Measurements from ENCODE around the gene C10orf71.

C10orf71 gene

DNA sequence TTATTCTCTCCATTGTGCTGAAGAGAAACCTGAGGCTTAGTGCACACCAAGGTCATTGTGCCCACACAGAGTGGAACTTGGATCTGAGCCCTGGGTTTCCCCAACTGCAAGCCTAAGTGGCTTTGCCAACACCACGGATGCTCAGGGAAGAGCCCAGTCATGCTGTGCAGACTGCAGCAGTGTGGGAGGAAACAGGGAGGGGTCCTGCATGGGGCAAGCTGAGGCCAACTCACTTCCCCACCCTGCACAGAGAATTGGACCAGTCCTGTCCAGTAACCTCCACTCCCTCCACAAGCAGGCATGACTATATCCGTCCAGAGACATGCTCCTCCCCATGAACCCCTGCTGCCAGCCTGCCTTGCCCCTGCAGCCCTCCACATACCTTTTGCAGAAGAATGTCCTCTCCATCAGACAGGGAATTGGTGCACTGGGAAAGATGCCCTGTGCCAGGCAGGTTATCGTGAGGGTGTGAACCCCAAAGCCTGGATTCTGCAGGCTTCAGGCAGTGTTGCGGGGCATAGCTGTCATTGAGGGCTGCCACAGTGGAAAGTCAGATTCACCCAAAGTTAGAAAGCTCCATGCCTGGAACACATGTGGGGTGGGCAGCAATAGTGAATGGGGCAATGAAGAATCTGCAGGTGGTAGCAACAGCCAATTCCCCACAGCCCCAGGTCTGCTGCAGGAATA lies 52.0 kb downstream of the C10orf71 start:
- in situ Hi-C loops (cut with MboI; ENCODE audit: low pct_unique_long_range_greater_than_20kb, low sequenced_read_pairs): no loop called here

DNA sequence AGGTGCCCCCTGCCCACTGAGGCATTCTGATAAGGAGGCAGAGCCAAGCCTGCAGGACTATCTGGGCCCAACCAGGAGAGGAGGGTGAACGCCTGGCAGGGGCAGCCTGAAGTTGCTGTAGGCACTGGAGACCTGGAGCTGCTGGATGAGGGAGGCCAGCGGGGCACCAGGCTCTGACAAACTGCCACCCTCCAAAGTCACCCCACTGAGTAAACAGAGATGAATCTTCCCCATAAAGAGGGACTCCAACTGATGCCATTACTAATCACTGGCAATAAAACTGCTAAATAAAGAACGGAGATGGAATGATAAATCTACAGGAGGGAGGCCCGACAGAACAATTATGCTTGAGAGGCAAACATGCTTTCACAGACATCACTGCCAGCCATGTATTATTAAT lies 52.7 kb downstream of the C10orf71 start:
- no peak for DNase-seq
- in situ Hi-C loops (cut with MboI; ENCODE audit: low pct_unique_long_range_greater_than_20kb, low sequenced_read_pairs): no loop called here

More for the DNA sequence above, 52.0 kb downstream of the C10orf71 start:
- DNase-seq: no peak

DNA sequence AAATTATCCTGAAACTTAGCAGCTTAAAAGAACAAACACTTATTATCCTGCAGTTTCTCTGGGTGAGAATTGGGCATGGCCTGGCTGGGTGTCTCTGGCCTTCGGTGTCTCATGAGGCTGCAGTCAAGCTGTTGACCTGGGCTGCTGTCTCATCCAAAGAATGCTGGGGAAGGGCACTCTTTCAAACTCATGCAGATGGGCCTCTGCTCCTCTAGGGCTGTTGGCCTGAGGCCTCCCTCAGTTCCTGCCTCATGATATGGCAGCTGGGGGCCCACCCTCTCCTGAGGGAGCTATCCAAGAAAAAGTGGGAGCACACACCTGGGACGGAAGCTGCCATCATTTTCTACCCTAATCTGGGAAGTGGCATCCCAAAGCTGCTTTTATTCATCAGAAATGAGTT lies 53.4 kb downstream of the C10orf71 start:
- no peak for DNase-seq
- in situ Hi-C loops (cut with MboI; ENCODE audit: low pct_unique_long_range_greater_than_20kb, low sequenced_read_pairs): no loop called here

DNA sequence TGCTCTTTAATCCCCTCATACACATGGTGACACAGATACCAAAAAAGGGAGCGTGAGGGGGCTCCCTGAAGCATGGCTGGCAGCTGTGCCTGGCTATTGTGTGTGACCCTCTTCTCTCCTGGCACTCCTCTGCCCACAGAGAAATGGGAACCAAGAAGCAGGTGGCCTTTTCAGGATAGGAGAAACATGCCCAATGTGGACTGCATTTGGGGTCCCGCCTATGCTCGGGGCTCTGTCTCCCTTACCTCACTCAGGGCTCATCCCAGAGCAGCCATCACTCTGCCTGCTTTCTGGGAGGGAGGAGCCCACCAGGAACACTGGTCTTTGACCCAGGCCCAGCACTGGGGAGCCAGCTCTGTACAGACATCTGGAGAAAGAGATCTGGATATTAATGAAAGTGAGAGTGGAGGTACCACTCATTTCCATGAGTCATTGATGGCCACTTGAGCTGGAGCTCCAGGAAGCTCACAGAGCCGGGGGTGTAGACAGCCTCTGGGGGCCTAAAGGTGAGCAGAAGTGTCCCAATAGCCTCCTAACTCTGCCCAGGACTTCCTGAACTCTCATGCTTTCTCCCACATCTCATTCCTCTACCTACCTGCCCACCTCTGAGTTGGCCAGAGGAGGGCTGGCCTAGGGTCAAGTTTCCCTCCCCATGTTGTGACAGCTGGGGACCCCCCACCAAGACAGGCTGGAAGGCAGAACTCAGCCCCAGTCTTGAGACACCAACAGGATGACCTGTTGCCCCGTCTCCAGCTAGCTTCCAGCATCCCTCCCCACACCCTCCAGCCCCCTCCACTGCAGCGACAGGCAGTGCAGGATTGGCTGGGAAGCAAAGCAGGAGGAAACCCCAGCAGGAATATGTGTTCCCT lies 54.3 kb downstream of the C10orf71 start:
- no peak for DNase-seq
- in situ Hi-C loops (cut with MboI; ENCODE audit: low pct_unique_long_range_greater_than_20kb, low sequenced_read_pairs): no loop called here

DNA sequence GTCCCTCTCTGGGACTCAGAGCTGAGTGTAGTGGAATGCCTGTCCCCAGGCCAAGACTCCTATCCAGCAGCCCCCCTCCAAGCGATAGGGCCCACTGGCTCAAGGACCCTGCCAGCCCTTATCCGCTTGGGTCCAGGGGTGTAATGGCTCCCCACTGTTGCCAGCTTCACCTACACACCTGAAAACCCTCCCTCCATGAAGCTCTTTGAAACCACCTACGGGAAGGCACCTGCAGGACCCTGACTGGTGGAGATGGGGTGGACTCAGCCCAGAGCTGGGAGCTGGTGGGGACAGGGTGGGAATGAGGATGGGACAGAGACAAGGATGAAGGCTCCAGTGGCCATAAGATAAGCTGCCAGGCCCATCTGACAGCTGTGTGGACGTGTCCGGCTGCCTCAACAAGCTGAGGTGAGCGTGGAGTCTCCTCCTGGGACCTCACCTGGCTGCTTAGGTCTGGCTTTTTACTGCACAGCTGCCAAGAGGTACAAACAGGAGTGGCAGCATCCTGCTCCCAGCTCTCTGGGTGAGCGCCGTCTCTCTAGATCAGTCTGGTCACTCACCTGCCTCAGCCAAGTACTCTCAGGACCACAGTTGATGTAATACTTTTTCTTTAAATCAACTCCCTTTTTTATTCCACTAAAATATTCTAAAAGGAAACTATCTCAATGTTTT lies 55.1 kb downstream of the C10orf71 start:
- in situ Hi-C loops (cut with MboI; ENCODE audit: low pct_unique_long_range_greater_than_20kb, low sequenced_read_pairs): no loop called here
- no peak for DNase-seq

DNA sequence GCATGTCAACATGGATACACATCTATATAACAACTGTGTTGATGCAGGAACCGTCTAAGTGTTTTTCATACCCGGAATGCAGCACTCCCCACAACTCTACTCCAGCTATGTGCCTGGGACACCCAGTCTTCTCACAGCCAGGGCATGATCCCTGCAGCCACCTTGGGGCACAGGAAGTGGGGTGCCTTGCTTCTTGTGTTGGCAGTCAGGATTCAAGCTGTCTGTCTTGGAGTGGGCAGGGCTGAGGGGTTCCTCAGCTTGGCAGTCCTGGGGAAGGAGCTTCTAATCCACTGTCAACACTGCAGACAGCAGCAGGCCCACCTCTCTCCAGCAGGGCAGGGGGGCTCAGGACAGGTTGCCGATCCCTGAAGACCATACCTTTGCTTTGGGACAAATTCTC lies 55.6 kb downstream of the C10orf71 start:
- in situ Hi-C loops (cut with MboI; ENCODE audit: low pct_unique_long_range_greater_than_20kb, low sequenced_read_pairs): no loop called here

DNA sequence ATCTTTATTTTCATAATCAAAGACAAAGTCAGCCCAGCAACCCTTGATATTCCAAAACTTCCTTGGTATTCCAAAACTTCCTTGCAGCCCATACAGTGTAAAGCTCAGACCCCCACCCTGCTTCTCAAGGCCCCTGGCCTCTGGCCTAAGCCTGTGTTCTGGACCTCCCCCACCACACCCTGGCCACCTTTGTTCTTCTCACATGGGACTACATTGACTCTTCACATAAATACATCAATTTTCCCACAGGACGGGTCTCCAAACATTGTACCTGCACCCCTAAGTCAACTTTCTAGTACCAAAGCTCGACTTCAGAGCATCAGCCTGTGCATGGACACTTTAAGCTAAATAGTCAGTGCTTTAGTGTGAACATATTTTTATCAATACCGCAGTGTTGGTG lies 56.3 kb downstream of the C10orf71 start:
- in situ Hi-C loops (cut with MboI; ENCODE audit: low pct_unique_long_range_greater_than_20kb, low sequenced_read_pairs): no loop called here
- DNase-seq: no peak

More for the DNA sequence above, 55.6 kb downstream of the C10orf71 start:
- no peak for DNase-seq

DNA sequence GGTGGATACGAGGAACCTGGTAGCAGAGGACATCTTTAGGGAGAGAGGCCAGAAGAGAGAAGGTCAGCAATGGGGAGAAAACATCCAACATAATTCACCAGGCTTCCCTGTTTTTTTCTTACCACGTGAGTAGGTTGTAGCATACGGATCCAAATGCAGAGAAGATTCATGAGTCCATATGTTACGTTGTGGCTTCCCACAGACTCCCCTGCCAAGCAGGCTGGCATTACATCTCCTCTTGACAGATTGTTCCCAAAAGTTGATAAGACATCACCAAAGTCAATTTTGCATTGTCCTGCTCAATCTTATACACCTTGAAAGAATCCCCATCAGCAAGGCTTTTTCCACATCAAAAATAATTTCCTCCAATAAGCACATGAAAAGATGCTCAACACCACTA lies 57.2 kb downstream of the C10orf71 start:
- in situ Hi-C loops (cut with MboI; ENCODE audit: low pct_unique_long_range_greater_than_20kb, low sequenced_read_pairs): no loop called here
- DNase-seq: no peak

DNA sequence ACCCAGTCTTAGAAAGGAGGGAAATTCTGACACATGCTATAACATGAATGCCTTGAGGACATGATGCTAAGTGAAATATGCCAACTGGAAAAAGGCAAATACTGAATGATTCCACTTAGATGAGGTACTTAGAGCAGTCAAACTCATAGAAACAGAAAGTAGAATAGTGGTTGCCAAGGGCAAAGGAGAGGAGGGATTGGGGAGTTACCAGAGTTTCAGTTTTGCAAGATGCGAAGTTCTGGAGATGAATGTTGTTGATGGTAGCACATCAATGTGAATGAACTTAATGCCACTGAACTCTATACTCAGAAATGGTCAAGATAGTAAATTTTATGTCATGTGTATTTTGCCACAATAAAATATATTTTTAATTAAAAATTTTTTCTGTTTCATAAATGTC lies 58.0 kb downstream of the C10orf71 start:
- in situ Hi-C loops (cut with MboI; ENCODE audit: low pct_unique_long_range_greater_than_20kb, low sequenced_read_pairs): no loop called here
- no peak for DNase-seq

DNA sequence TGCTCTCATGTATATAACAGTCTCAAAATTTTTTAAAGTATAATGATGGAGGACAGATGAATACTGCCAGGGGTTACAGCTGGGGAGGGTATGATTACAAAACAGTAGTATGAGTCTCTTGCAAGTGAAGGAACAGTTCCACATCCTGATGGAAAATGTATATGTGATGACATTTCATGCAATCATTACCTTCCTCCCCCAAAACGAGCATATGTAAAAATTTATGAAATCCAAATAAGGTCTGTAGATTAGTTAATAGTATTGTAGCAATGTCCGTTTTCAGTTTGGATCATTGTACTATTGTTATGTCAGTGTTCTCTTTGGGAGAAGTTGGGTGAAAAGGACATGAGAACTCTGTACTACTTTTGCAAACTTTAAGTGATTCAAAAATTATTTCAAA lies 58.9 kb downstream of the C10orf71 start:
- no peak for DNase-seq

DNA sequence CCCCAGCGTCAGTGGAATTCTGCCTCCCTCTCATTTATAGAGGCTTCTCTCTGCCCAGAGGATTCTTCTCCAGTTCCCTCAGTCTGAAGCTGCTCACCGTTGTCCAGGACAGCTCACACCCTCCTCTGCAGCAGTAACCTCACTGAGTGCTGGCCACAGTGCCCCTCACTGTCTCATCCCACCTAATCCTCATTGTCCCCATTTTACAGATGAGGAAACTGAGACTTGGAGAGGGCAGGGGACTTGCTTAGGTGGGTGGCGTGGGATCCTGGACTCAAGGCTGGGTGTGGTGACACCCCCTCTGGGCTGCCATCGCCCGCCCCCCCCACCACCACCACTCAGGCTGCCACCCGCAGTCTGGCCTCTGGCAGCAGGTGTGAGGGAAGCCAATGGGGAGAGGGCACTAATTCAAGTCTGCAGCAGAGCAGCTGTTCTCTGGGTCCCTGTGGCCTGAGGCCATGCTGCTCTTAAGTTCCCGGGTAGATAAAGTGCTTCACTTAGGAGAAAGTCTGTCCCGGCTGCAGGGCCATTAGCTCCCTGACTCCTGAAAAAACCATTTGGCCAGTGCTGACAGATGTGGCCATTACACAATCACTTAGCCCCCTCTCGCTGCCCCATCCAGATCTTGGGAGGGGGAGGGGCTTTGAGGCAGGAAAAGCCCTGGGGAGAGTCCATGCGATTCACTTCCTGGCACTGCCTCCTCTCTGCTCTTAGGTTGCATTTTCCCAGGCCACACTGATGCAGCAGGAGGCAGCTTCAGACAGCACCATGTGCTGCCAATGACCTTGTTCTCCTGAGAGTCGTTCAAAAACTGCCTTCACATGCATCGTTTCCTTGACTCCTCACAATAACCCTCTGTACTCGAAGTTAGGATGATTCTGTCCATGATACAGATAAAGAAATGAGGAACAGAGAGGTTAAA lies 60.6 kb downstream of the C10orf71 start:
- in situ Hi-C loops (cut with MboI; ENCODE audit: low pct_unique_long_range_greater_than_20kb, low sequenced_read_pairs): no loop called here
- no peak for DNase-seq

More for the DNA sequence above, 58.9 kb downstream of the C10orf71 start:
- in situ Hi-C loops (cut with MboI; ENCODE audit: low pct_unique_long_range_greater_than_20kb, low sequenced_read_pairs): no loop called here

DNA sequence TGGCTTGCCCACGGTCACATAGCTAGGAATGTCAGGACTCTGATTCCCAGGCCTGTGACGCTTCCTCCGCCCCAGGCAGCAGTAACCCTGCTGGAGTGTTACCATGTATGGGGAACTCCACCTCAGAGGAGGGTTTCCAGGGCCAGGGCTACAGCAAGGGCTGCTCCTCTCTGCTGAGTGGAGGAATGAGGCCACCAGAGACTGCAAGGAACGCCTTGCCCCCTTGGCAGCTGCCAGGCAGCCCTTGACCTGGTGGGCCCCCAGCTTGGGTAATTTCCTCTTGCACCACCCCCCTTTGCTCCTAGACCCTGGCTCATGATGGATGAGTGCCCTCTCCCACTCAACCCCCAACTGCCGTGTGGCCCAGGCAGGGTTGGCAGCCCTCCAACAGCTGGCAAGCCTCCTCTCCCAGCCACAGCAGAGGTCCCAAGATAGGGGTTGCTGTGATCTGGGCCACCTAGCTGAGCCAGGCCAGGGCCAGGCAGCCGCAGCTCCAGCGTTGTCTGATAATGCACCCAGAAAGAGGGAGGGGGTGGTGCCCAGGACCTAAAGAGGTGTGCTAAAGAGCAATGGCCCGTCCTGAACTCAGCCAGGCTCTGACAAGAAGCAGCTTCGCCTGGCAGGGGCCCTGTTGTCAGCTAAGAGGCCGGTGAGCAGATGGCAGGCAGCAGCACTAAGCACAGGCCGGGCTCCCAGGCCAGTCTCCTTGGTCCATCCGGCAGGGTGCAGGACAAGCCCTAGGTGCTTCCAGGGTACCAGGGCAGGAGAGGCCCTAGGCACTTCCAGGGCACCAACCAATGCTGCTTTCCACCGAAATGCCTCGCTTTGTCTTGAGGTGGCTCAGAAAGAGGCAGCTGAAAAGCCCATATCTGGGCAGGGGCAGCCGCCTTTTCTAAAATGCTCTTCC lies 61.6 kb downstream of the C10orf71 start:
- DNase-seq: no peak
- in situ Hi-C loops (cut with MboI; ENCODE audit: low pct_unique_long_range_greater_than_20kb, low sequenced_read_pairs): no loop called here

DNA sequence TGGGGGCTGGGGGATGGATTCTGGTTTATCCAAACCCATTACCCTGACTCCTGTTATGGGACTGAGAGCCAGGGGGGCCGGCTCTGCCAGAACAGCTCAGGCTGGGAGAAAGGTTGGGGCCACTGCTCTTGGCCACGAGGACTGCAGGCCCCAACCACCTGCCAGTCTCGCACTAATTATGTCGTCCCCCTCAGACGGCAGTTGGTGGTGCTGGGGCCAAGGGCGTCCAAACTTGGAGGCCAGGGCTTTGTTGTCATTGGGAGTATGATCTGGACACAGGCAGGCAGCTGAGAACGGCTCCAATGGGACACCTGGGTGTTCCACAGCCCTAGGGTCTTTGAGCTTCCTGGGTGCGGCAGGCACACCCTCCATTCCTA lies 62.2 kb downstream of the C10orf71 start:
- no peak for DNase-seq
- in situ Hi-C loops (cut with MboI; ENCODE audit: low pct_unique_long_range_greater_than_20kb, low sequenced_read_pairs): no loop called here

DNA sequence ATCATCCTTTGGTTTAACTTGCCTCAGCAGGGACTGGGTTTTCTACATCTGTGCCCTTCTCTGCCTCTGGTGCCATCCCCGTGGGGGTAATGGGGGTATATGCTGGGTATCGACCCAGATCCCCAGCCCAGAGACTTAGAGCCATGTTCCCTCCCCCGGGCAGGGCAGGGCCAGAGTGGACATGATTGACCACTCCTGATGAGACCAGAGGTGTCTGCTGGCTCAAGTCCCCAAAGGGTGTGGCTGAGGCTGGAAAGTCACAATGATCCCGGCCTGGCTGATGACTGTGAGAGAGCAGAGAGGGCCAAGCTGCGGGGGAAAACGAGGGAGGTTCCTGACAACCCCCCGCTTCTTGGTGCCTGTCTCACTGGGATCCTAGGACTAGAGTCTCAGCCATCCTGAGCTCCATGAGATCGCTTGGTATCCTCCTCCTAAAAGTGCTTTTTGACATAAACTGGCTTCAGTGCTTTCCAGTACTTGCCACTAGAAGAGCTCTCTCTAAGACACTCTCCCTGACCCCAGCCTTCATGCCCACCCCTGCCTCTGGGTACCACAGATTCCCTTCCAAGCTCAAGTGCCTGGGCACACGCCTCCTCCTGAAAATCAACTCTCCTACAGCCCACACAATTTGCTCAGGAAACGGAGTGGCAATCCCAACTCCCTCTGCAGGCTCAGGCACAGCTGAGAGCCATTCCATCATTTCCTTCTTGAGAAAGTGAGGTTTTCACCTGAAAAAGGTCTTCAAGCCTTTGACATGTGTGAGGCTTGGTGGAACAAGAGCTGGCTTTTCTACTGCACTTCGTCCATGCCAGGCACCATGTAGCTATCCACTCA lies 63.0 kb downstream of the C10orf71 start:
- in situ Hi-C loops (cut with MboI; ENCODE audit: low pct_unique_long_range_greater_than_20kb, low sequenced_read_pairs): no loop called here

DNA sequence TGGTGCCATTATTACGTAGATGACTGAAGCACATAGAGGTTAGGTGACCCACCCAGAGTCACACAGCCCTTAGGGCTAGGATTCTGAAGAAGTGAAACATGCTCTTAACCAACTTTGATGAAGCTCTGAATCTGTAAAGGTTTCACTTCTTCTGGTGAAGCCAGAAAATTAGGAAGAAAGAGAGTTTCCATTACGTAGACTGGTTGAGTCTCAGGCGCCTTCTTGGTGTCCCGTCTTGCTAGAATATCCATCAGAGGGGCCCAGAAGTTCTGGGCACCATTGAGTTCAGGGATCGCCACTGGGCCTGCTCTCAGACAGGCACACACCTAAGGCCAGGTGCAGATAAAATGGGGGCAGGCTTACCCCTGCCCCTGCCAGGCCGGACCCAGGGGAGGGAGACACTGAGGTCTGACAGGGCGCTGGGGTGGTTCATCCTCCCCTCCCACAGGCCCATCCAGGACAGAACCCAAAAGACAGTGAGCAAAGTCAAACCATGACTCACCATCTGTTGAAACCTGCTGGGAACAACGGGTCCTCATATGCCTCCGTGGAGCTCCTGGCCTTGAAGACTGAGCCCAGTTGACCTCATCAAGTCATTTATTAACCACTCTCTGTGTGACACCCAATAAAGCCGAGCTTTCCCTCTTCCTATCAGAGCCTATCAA lies 63.8 kb downstream of the C10orf71 start:
- no peak for DNase-seq
- in situ Hi-C loops (cut with MboI; ENCODE audit: low pct_unique_long_range_greater_than_20kb, low sequenced_read_pairs): no loop called here

More for the DNA sequence above, 63.0 kb downstream of the C10orf71 start:
- no peak for DNase-seq

DNA sequence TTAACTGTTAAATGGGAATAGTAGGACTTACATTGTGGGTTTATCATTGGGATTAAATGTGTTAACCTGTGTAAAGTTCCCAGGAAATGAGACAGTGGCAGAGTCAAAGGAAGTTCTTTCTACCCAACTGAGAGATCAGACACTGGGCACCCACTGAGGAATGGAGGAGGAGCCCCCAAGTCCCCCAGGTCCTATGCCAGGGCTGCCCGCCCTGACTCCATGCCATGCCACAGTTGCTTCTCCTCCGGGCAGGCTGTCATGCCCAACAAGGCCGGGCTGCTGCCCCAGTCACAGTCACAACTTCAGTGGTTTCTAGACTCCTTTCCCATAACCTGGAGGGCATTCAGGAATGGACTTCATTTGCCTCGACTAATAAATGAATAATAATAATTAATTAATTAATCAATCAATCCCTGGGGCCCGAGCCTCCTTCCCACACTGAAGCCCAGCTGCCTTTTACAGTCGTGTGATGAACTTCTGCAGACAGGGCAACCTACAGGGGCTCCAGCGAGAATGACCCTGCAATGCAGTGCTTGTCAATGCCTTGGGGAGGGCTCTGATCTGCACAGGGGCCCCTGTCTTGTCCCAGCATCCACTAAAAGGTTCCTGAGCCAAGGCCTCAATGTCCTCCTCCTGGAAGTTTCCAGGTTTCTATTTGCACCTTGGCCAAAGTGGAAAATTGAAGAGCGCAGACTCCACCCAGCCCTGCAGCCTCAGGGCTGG lies 64.5 kb downstream of the C10orf71 start:
- in situ Hi-C loops (cut with MboI; ENCODE audit: low pct_unique_long_range_greater_than_20kb, low sequenced_read_pairs): no loop called here
- DNase-seq: no peak

All from KBM-7 (cell line).